Embryonic facial prominence (tissue), 1 donor: ENCODE data around the gene ASAP3.

Experiments used
- DNase-seq: peaks from one replicate; pipeline ENCODE4 v3.0.0-alpha.2; 2016; ENCODE audit errors: extremely low spot score

Gene ASAP3

GRCh38 chr1:23423415-23424292 lies 60.3 kb downstream of the ASAP3 start:
- DNase-seq: no peak

- DNase-seq: no peak
These were observed 61.0 kb downstream of the ASAP3 start for GRCh38 chr1:23422941-23423340.

- DNase-seq: peak; percentile 67
These were observed 61.6 kb downstream of the ASAP3 start for GRCh38 chr1:23422241-23422877.

- no peak for DNase-seq
These were observed 62.2 kb downstream of the ASAP3 start for GRCh38 chr1:23421753-23422240.

- no peak for DNase-seq
These were observed 62.6 kb downstream of the ASAP3 start for GRCh38 chr1:23421343-23421742.

- no peak for DNase-seq
These were observed 63.2 kb downstream of the ASAP3 start for GRCh38 chr1:23420778-23421177.

- no peak for DNase-seq
These were observed 64.8 kb downstream of the ASAP3 start for GRCh38 chr1:23419180-23419579.

- no peak for DNase-seq
These were observed 66.4 kb downstream of the ASAP3 start for GRCh38 chr1:23417570-23417969.

GRCh38 chr1:23416964-23417363 lies 67.0 kb downstream of the ASAP3 start:
- no peak for DNase-seq

- no peak for DNase-seq
These were observed 75.1 kb downstream of the ASAP3 start for GRCh38 chr1:23408797-23409290.

- no peak for DNase-seq
These were observed 76.9 kb downstream of the ASAP3 start for GRCh38 chr1:23407016-23407630.

- DNase-seq: no peak
These were observed 78.0 kb downstream of the ASAP3 start for GRCh38 chr1:23405946-23406345.

GRCh38 chr1:23403735-23404486 lies 80.1 kb downstream of the ASAP3 start:
- DNase-seq: peak; percentile 84

GRCh38 chr1:23403355-23403734 lies 80.6 kb downstream of the ASAP3 start:
- no peak for DNase-seq

GRCh38 chr1:23403038-23403336 lies 81.0 kb downstream of the ASAP3 start:
- DNase-seq: no peak

GRCh38 chr1:23402286-23403037 lies 81.5 kb downstream of the ASAP3 start:
- DNase-seq: no peak

- DNase-seq: no peak
These were observed 82.7 kb downstream of the ASAP3 start for GRCh38 chr1:23401313-23401712.

- DNase-seq: no peak
These were observed 83.5 kb downstream of the ASAP3 start for GRCh38 chr1:23400324-23401114.

GRCh38 chr1:23399229-23399628 lies 84.8 kb downstream of the ASAP3 start:
- DNase-seq: no peak

- DNase-seq: no peak
These were observed 86.1 kb downstream of the ASAP3 start for GRCh38 chr1:23397908-23398307.
